ENCODE results near the gene CRACR2B.

CRACR2B gene

DNA sequence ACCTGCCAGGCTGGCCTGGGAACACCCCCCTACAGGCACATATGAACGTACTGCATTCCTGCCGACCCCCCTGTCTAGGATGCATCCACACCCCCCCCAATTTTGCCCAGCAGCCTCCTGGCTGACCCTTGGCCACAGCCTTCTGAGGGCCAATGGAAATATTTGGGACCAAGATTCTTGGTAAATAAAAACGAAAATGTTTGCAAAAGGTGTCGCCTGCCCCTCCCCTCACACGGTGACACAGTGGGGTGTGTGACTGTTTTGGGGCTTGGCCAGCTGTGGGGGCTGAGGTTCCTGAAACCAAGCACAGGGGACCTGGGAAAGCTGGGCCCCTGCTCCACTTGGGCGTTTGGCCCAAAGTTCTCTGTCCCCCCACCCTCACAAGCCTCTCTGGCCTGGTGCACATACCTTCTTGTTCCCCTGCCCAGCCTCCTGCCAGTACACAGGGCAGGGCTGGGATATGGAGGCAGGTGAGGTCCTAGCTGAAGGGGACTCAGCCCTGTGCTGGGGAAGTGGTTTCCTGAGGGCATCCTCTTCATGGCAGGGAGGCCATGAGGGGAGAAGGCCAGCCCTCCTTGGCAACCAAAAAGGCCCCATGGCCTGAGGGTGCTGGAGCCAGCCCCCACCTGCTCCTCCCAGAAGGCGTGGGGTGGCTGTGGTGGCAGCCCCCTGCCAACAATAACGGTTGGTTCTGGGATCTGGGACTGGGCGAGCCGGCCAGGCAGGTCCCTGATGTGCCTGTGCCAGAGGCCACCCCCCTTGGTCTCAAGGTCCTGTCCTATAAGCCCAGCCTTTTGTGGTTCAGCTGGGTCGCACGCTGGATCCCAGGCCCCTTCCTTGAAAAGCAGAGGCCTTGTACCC, 2.1 kb upstream of the CRACR2B start:
- no peak for DNase-seq (ENCODE audit: low read depth)
- H3K4me3 ChIP-seq (replicated peaks; ENCODE audit: low read depth, low read length) = no peak overlapping the region
- TF ChIP-seq CTCF (IDR thresholded peaks at IDR 0.05; ENCODE audit: low read length, missing control alignments) = no peak

DNA sequence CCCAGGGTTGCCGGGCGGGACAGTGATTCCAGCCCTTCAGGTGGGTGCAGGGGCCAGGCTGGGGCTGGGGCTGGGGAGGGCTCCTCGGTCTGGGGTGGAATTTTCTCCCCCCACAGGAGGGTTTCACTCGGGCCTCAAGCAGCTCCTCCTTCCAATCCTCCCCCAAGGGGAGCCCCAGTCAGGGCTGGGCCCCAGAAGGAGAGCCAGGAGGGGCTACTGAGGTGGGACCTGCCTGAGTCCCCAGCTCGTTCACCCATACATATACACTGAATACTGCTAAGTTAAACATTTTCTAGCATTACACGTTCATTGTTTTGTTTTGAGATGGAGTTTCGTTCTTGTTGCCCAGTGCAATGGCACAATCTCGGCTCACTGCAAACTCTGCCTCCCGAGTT, 1.5 kb upstream of the CRACR2B start:
- DNase-seq (ENCODE audit: low read depth) = no peak
- TF ChIP-seq CTCF (IDR thresholded peaks at IDR 0.05; ENCODE audit: low read length, missing control alignments) = no peak
- no peak overlapping the region for H3K4me3 ChIP-seq (replicated peaks; ENCODE audit: low read depth, low read length)

DNA sequence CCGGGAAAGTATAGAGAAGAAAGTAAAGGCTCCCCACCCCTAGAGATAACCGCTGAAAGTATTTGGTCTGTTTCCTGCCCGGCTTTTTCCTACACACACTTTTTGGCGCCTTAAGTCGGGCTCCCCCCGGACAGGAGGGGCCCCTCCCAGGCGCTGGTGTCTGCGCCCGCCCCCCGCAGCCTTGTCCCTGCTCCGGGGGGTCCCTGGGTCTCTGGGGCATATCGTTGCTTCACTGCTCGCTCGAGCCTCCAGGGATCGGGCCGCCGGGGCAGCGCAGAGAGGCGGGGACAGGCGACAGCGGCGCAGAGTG, 928 bp upstream of the CRACR2B start:
- no peak for TF ChIP-seq CTCF (IDR thresholded peaks at IDR 0.05; ENCODE audit: low read length, missing control alignments)
- no peak overlapping the region for H3K4me3 ChIP-seq (replicated peaks; ENCODE audit: low read depth, low read length)
- no peak for DNase-seq (ENCODE audit: low read depth)

DNA sequence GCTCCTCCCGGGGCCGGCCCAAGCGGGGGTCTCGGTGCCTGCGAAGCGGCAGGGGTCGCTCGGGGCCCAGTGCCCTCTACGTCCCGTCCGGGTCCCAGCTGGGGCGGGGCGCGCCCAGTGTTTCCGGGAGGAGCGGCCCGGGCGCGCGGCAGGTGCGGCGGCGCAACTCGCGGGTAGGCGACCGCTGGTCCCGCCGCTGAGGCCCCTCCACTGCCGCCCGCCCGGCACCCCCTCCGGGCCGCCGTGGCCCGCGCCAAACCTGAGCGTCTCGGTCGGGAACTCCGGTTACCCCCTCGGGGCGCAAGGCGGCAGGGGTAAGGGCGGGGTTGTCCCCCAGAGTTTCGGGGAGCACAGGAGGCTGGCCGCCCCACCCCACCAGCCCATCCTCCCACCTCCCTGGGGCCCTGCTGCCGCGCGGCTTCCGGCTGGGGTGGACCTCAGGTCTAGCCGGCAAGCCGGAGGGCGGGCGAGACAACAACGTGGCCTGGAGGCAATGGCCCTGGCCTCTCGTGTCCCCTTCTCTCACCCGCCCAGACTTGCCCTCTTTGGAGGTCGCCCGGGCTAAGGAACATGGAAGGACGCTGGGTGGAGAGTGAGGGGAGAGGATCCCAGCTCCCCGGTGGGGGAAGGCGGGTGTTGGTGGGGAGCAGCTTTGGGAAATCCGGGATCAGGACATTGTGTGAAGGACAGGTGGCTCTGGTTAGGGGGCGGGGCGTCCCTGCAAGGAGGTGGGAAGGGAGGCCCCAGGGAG, 398 bp upstream of the CRACR2B start:
- TF ChIP-seq CTCF (IDR thresholded peaks at IDR 0.05; ENCODE audit: low read length, missing control alignments) = no peak
- no peak overlapping the region for H3K4me3 ChIP-seq (replicated peaks; ENCODE audit: low read depth, low read length)
- DNase-seq (ENCODE audit: low read depth) = no peak

GRCh38 chr11:828506-829175, 922 bp downstream of the CRACR2B start:
- TF ChIP-seq CTCF (IDR thresholded peaks at IDR 0.05; ENCODE audit: low read length, missing control alignments) = no peak
- no peak for DNase-seq (ENCODE audit: low read depth)
- H3K4me3 ChIP-seq (replicated peaks; ENCODE audit: low read depth, low read length) = no peak overlapping the region

- no peak for DNase-seq (ENCODE audit: low read depth)
- no peak for TF ChIP-seq CTCF (IDR thresholded peaks at IDR 0.05; ENCODE audit: low read length, missing control alignments)
- H3K4me3 ChIP-seq (replicated peaks; ENCODE audit: low read depth, low read length) = no peak overlapping the region
These were observed 1.6 kb downstream of the CRACR2B start for GRCh38 chr11:829176-829846.

All from fibroblast of pulmonary artery (primary cell).